ENCODE data around the gene FRY.

FRY gene

GRCh38 chr13:32208860-32209259 is 177.3 kb downstream of the FRY start:
- no CpG with 5 or more reads among the region's 13 CpGs for WGBS (ENCODE audit: insufficient coverage, insufficient read length)
- Histone ChIP-seq H3K27me3 (ENCODE audit: control insufficient read depth, insufficient read depth, low read length) (no peaks in the 10 kb centered on the region), H3K36me3 (ENCODE audit: control insufficient read depth, insufficient read depth, low read length) (no peaks in the 10 kb centered on the region), H3K9me3 (ENCODE audit: control insufficient read depth, insufficient read depth, low read length) (no peaks in the 10 kb centered on the region), H3K27ac (ENCODE audit: low read length) (no peak overlapping the region), H3K4me3 (ENCODE audit: low read length) (no peak overlapping the region), H3K4me1 (ENCODE audit: control insufficient read depth, insufficient read depth, low read length) (no peaks in the 10 kb centered on the region)
- DNase-seq (ENCODE audit: low read depth, low spot score), result no peak

- no peaks in the 10 kb centered on the region for H3K4me1 ChIP-seq (ENCODE audit: control insufficient read depth, insufficient read depth, low read length)
- no peaks in the 10 kb centered on the region for H3K9me3 ChIP-seq (ENCODE audit: control insufficient read depth, insufficient read depth, low read length)
- H3K27ac ChIP-seq (ENCODE audit: low read length), result no peak overlapping the region
- no peak for DNase-seq (ENCODE audit: low read depth, low spot score)
- WGBS (ENCODE audit: insufficient coverage, insufficient read length), result no CpG with 5 or more reads among the region's 2 CpGs
- H3K4me3 ChIP-seq (ENCODE audit: low read length), result no peak overlapping the region
- H3K27me3 ChIP-seq (ENCODE audit: control insufficient read depth, insufficient read depth, low read length), result no peaks in the 10 kb centered on the region
- H3K36me3 ChIP-seq (ENCODE audit: control insufficient read depth, insufficient read depth, low read length), result no peaks in the 10 kb centered on the region
Measured at GRCh38 chr13:32209652-32210051, 178.1 kb downstream of the FRY start.

- H3K4me1 ChIP-seq (ENCODE audit: control insufficient read depth, insufficient read depth, low read length), result no peaks in the 10 kb centered on the region
- no peak for DNase-seq (ENCODE audit: low read depth, low spot score)
- H3K27ac ChIP-seq (ENCODE audit: low read length), result no peak overlapping the region
- no peak overlapping the region for H3K4me3 ChIP-seq (ENCODE audit: low read length)
- H3K9me3 ChIP-seq (ENCODE audit: control insufficient read depth, insufficient read depth, low read length), result no peaks in the 10 kb centered on the region
- H3K36me3 ChIP-seq (ENCODE audit: control insufficient read depth, insufficient read depth, low read length), result no peaks in the 10 kb centered on the region
- H3K27me3 ChIP-seq (ENCODE audit: control insufficient read depth, insufficient read depth, low read length), result no peaks in the 10 kb centered on the region
Measured at GRCh38 chr13:32210101-32210500, 178.5 kb downstream of the FRY start.

- DNase-seq (ENCODE audit: low read depth, low spot score), result no peak
- Histone ChIP-seq H3K36me3 (ENCODE audit: control insufficient read depth, insufficient read depth, low read length) (no peaks in the 10 kb centered on the region), H3K27me3 (ENCODE audit: control insufficient read depth, insufficient read depth, low read length) (no peaks in the 10 kb centered on the region), H3K4me3 (ENCODE audit: low read length) (no peak overlapping the region), H3K9me3 (ENCODE audit: control insufficient read depth, insufficient read depth, low read length) (no peaks in the 10 kb centered on the region), H3K27ac (ENCODE audit: low read length) (no peak overlapping the region), H3K4me1 (ENCODE audit: control insufficient read depth, insufficient read depth, low read length) (no peaks in the 10 kb centered on the region)
- WGBS (ENCODE audit: insufficient coverage, insufficient read length), result no CpG with 5 or more reads among the region's 3 CpGs
Measured at GRCh38 chr13:32211813-32212212, 180.2 kb downstream of the FRY start.

GRCh38 chr13:32212421-32212820 is 180.8 kb downstream of the FRY start:
- no peaks in the 10 kb centered on the region for H3K27me3 ChIP-seq (ENCODE audit: control insufficient read depth, insufficient read depth, low read length)
- H3K9me3 ChIP-seq (ENCODE audit: control insufficient read depth, insufficient read depth, low read length), result no peaks in the 10 kb centered on the region
- no peak overlapping the region for H3K27ac ChIP-seq (ENCODE audit: low read length)
- no peak overlapping the region for H3K4me3 ChIP-seq (ENCODE audit: low read length)
- H3K4me1 ChIP-seq (ENCODE audit: control insufficient read depth, insufficient read depth, low read length), result no peaks in the 10 kb centered on the region
- H3K36me3 ChIP-seq (ENCODE audit: control insufficient read depth, insufficient read depth, low read length), result no peaks in the 10 kb centered on the region
- WGBS (ENCODE audit: insufficient coverage, insufficient read length), result no CpG with 5 or more reads among the region's 3 CpGs
- no peak for DNase-seq (ENCODE audit: low read depth, low spot score)

- H3K27me3 ChIP-seq (ENCODE audit: control insufficient read depth, insufficient read depth, low read length), result no peaks in the 10 kb centered on the region
- DNase-seq (ENCODE audit: low read depth, low spot score), result no peak
- no peak overlapping the region for H3K4me3 ChIP-seq (ENCODE audit: low read length)
- H3K36me3 ChIP-seq (ENCODE audit: control insufficient read depth, insufficient read depth, low read length), result no peaks in the 10 kb centered on the region
- H3K27ac ChIP-seq (ENCODE audit: low read length), result no peak overlapping the region
- no peaks in the 10 kb centered on the region for H3K4me1 ChIP-seq (ENCODE audit: control insufficient read depth, insufficient read depth, low read length)
- H3K9me3 ChIP-seq (ENCODE audit: control insufficient read depth, insufficient read depth, low read length), result no peaks in the 10 kb centered on the region
Measured at GRCh38 chr13:32213626-32214025, 182.1 kb downstream of the FRY start.

- Histone ChIP-seq H3K4me1 (ENCODE audit: control insufficient read depth, insufficient read depth, low read length) (no peaks in the 10 kb centered on the region), H3K27me3 (ENCODE audit: control insufficient read depth, insufficient read depth, low read length) (no peaks in the 10 kb centered on the region), H3K36me3 (ENCODE audit: control insufficient read depth, insufficient read depth, low read length) (no peaks in the 10 kb centered on the region), H3K9me3 (ENCODE audit: control insufficient read depth, insufficient read depth, low read length) (no peaks in the 10 kb centered on the region), H3K27ac (ENCODE audit: low read length) (no peak overlapping the region), H3K4me3 (ENCODE audit: low read length) (no peak overlapping the region)
- DNase-seq (ENCODE audit: low read depth, low spot score), result no peak
- no CpG with 5 or more reads among the region's 4 CpGs for WGBS (ENCODE audit: insufficient coverage, insufficient read length)
Measured at GRCh38 chr13:32214071-32214470, 182.5 kb downstream of the FRY start.

- Histone ChIP-seq H3K4me1 (ENCODE audit: control insufficient read depth, insufficient read depth, low read length) (no peaks in the 10 kb centered on the region), H3K4me3 (ENCODE audit: low read length) (no peak overlapping the region), H3K27ac (ENCODE audit: low read length) (no peak overlapping the region), H3K9me3 (ENCODE audit: control insufficient read depth, insufficient read depth, low read length) (no peaks in the 10 kb centered on the region), H3K36me3 (ENCODE audit: control insufficient read depth, insufficient read depth, low read length) (no peaks in the 10 kb centered on the region), H3K27me3 (ENCODE audit: control insufficient read depth, insufficient read depth, low read length) (no peaks in the 10 kb centered on the region)
- no CpG with 5 or more reads among the region's 5 CpGs for WGBS (ENCODE audit: insufficient coverage, insufficient read length)
- no peak for DNase-seq (ENCODE audit: low read depth, low spot score)
Measured at GRCh38 chr13:32216281-32216680, 184.7 kb downstream of the FRY start.

GRCh38 chr13:32222046-32222676 is 190.6 kb downstream of the FRY start:
- Histone ChIP-seq H3K36me3 (ENCODE audit: control insufficient read depth, insufficient read depth, low read length) (no peaks in the 10 kb centered on the region), H3K9me3 (ENCODE audit: control insufficient read depth, insufficient read depth, low read length) (no peaks in the 10 kb centered on the region), H3K27me3 (ENCODE audit: control insufficient read depth, insufficient read depth, low read length) (no peaks in the 10 kb centered on the region), H3K4me3 (ENCODE audit: low read length) (no peak overlapping the region), H3K27ac (ENCODE audit: low read length) (no peak overlapping the region), H3K4me1 (ENCODE audit: control insufficient read depth, insufficient read depth, low read length) (no peaks in the 10 kb centered on the region)
- DNase-seq (ENCODE audit: low read depth, low spot score), result no peak
- WGBS (ENCODE audit: insufficient coverage, insufficient read length), result no CpG with 5 or more reads among the region's 6 CpGs

GRCh38 chr13:32224916-32225315 is 193.3 kb downstream of the FRY start:
- no peak for DNase-seq (ENCODE audit: low read depth, low spot score)
- Histone ChIP-seq H3K4me1 (ENCODE audit: control insufficient read depth, insufficient read depth, low read length) (no peaks in the 10 kb centered on the region), H3K36me3 (ENCODE audit: control insufficient read depth, insufficient read depth, low read length) (no peaks in the 10 kb centered on the region), H3K27ac (ENCODE audit: low read length) (no peak overlapping the region), H3K9me3 (ENCODE audit: control insufficient read depth, insufficient read depth, low read length) (no peaks in the 10 kb centered on the region), H3K27me3 (ENCODE audit: control insufficient read depth, insufficient read depth, low read length) (no peaks in the 10 kb centered on the region), H3K4me3 (ENCODE audit: low read length) (no peak overlapping the region)
- WGBS (ENCODE audit: insufficient coverage, insufficient read length), result no CpG with 5 or more reads among the region's 5 CpGs

GRCh38 chr13:32225481-32225931 is 193.9 kb downstream of the FRY start:
- H3K27ac ChIP-seq (ENCODE audit: low read length), result no peak overlapping the region
- H3K4me3 ChIP-seq (ENCODE audit: low read length), result no peak overlapping the region
- no peaks in the 10 kb centered on the region for H3K27me3 ChIP-seq (ENCODE audit: control insufficient read depth, insufficient read depth, low read length)
- no peaks in the 10 kb centered on the region for H3K36me3 ChIP-seq (ENCODE audit: control insufficient read depth, insufficient read depth, low read length)
- H3K9me3 ChIP-seq (ENCODE audit: control insufficient read depth, insufficient read depth, low read length), result no peaks in the 10 kb centered on the region
- no peaks in the 10 kb centered on the region for H3K4me1 ChIP-seq (ENCODE audit: control insufficient read depth, insufficient read depth, low read length)
- WGBS (ENCODE audit: insufficient coverage, insufficient read length), result no CpG with 5 or more reads among the region's 5 CpGs
- DNase-seq (ENCODE audit: low read depth, low spot score), result no peak
